ENCODE data around the gene PDK1.
A peak's percentile ranks its signal among the peaks of the same experiment; 100 is the strongest.

The PDK1 gene

GRCh38 chr2:172562298-172562697 is 6.4 kb downstream of the PDK1 start:
- no peak for TF ChIP-seq PAX5 (IDR thresholded peaks at IDR 0.05; ENCODE audit: insufficient read depth, low read length, severe bottlenecking)
- no peak for TF ChIP-seq SPI1 (IDR thresholded peaks at IDR 0.05; ENCODE audit: low read depth, low read length)
- TF ChIP-seq POLR2A (IDR thresholded peaks at IDR 0.05; ENCODE audit: low read depth, low read length) = no peak
- no peak for TF ChIP-seq POLR2AphosphoS5 (IDR thresholded peaks at IDR 0.05; ENCODE audit: low read depth, low read length)
- TF ChIP-seq TAF1 (IDR thresholded peaks at IDR 0.05; ENCODE audit: low read depth, low read length) = no peak
- no peak for TF ChIP-seq POU2F2 (IDR thresholded peaks at IDR 0.05; ENCODE audit: low read depth, low read length)
- no peak for DNase-seq (ENCODE audit: insufficient read length, low spot score)
- no peak for FAIRE-seq

- FAIRE-seq = no peak
- TF ChIP-seq SPI1 (IDR thresholded peaks at IDR 0.05; ENCODE audit: low read depth, low read length) (no peak), POU2F2 (IDR thresholded peaks at IDR 0.05; ENCODE audit: low read depth, low read length) (no peak), TAF1 (IDR thresholded peaks at IDR 0.05; ENCODE audit: low read depth, low read length) (no peak), POLR2A (IDR thresholded peaks at IDR 0.05; ENCODE audit: low read depth, low read length) (no peak), PAX5 (IDR thresholded peaks at IDR 0.05; ENCODE audit: insufficient read depth, low read length, severe bottlenecking) (no peak), POLR2AphosphoS5 (IDR thresholded peaks at IDR 0.05; ENCODE audit: low read depth, low read length) (no peak)
- no peak for DNase-seq (ENCODE audit: insufficient read length, low spot score)
Observed at GRCh38 chr2:172564376-172564775, 8.5 kb downstream of the PDK1 start.

GRCh38 chr2:172571245-172571644 is 15.4 kb downstream of the PDK1 start:
- DNase-seq (ENCODE audit: insufficient read length, low spot score) (no peak), FAIRE-seq (no peak)
- TF ChIP-seq PAX5 (IDR thresholded peaks at IDR 0.05; ENCODE audit: insufficient read depth, low read length, severe bottlenecking) (no peak), POLR2A (IDR thresholded peaks at IDR 0.05; ENCODE audit: low read depth, low read length) (no peak), SPI1 (IDR thresholded peaks at IDR 0.05; ENCODE audit: low read depth, low read length) (no peak), POLR2AphosphoS5 (IDR thresholded peaks at IDR 0.05; ENCODE audit: low read depth, low read length) (no peak), POU2F2 (IDR thresholded peaks at IDR 0.05; ENCODE audit: low read depth, low read length) (no peak), TAF1 (IDR thresholded peaks at IDR 0.05; ENCODE audit: low read depth, low read length) (no peak)

GRCh38 chr2:172572981-172573380 is 17.1 kb downstream of the PDK1 start:
- FAIRE-seq (no peak), DNase-seq (ENCODE audit: insufficient read length, low spot score) (no peak)

GRCh38 chr2:172574965-172575364 is 19.1 kb downstream of the PDK1 start:
- no peak for FAIRE-seq
- no peak for DNase-seq (ENCODE audit: insufficient read length, low spot score)
- TF ChIP-seq PAX5 (IDR thresholded peaks at IDR 0.05; ENCODE audit: insufficient read depth, low read length, severe bottlenecking) = no peak
- no peak for TF ChIP-seq TAF1 (IDR thresholded peaks at IDR 0.05; ENCODE audit: low read depth, low read length)
- TF ChIP-seq SPI1 (IDR thresholded peaks at IDR 0.05; ENCODE audit: low read depth, low read length) = no peak
- TF ChIP-seq POLR2AphosphoS5 (IDR thresholded peaks at IDR 0.05; ENCODE audit: low read depth, low read length) = no peak
- no peak for TF ChIP-seq POLR2A (IDR thresholded peaks at IDR 0.05; ENCODE audit: low read depth, low read length)
- TF ChIP-seq POU2F2 (IDR thresholded peaks at IDR 0.05; ENCODE audit: low read depth, low read length) = no peak

More at GRCh38 chr2:172572981-172573380, 17.1 kb downstream of the PDK1 start:
- TF ChIP-seq PAX5 (IDR thresholded peaks at IDR 0.05; ENCODE audit: insufficient read depth, low read length, severe bottlenecking) = no peak
- no peak for TF ChIP-seq POU2F2 (IDR thresholded peaks at IDR 0.05; ENCODE audit: low read depth, low read length)
- TF ChIP-seq POLR2A (IDR thresholded peaks at IDR 0.05; ENCODE audit: low read depth, low read length) = no peak
- TF ChIP-seq POLR2AphosphoS5 (IDR thresholded peaks at IDR 0.05; ENCODE audit: low read depth, low read length) = no peak
- TF ChIP-seq SPI1 (IDR thresholded peaks at IDR 0.05; ENCODE audit: low read depth, low read length) = no peak
- TF ChIP-seq TAF1 (IDR thresholded peaks at IDR 0.05; ENCODE audit: low read depth, low read length) = no peak

GRCh38 chr2:172578054-172578453 is 22.2 kb downstream of the PDK1 start:
- no peak for FAIRE-seq
- no peak for TF ChIP-seq SPI1 (IDR thresholded peaks at IDR 0.05; ENCODE audit: low read depth, low read length)
- no peak for TF ChIP-seq POLR2AphosphoS5 (IDR thresholded peaks at IDR 0.05; ENCODE audit: low read depth, low read length)
- no peak for TF ChIP-seq TAF1 (IDR thresholded peaks at IDR 0.05; ENCODE audit: low read depth, low read length)
- TF ChIP-seq POU2F2 (IDR thresholded peaks at IDR 0.05; ENCODE audit: low read depth, low read length) = no peak
- TF ChIP-seq POLR2A (IDR thresholded peaks at IDR 0.05; ENCODE audit: low read depth, low read length) = no peak
- no peak for TF ChIP-seq PAX5 (IDR thresholded peaks at IDR 0.05; ENCODE audit: insufficient read depth, low read length, severe bottlenecking)
- DNase-seq (ENCODE audit: insufficient read length, low spot score) = no peak

- FAIRE-seq (no peak), DNase-seq (ENCODE audit: insufficient read length, low spot score) (no peak)
- no peak for TF ChIP-seq POLR2A (IDR thresholded peaks at IDR 0.05; ENCODE audit: low read depth, low read length)
- no peak for TF ChIP-seq POLR2AphosphoS5 (IDR thresholded peaks at IDR 0.05; ENCODE audit: low read depth, low read length)
- no peak for TF ChIP-seq TAF1 (IDR thresholded peaks at IDR 0.05; ENCODE audit: low read depth, low read length)
Observed at GRCh38 chr2:172578860-172579512, 23.1 kb downstream of the PDK1 start.

GRCh38 chr2:172580544-172580943 is 24.7 kb downstream of the PDK1 start:
- no peak for DNase-seq (ENCODE audit: insufficient read length, low spot score)
- no peak for FAIRE-seq
- no peak for TF ChIP-seq SPI1 (IDR thresholded peaks at IDR 0.05; ENCODE audit: low read depth, low read length)
- no peak for TF ChIP-seq POLR2AphosphoS5 (IDR thresholded peaks at IDR 0.05; ENCODE audit: low read depth, low read length)
- TF ChIP-seq PAX5 (IDR thresholded peaks at IDR 0.05; ENCODE audit: insufficient read depth, low read length, severe bottlenecking) = no peak
- no peak for TF ChIP-seq TAF1 (IDR thresholded peaks at IDR 0.05; ENCODE audit: low read depth, low read length)
- TF ChIP-seq POLR2A (IDR thresholded peaks at IDR 0.05; ENCODE audit: low read depth, low read length) = no peak
- no peak for TF ChIP-seq POU2F2 (IDR thresholded peaks at IDR 0.05; ENCODE audit: low read depth, low read length)

GRCh38 chr2:172582656-172583055 is 26.8 kb downstream of the PDK1 start:
- DNase-seq (ENCODE audit: insufficient read length, low spot score) = no peak
- peak; percentile 51 for FAIRE-seq
- TF ChIP-seq TAF1 (IDR thresholded peaks at IDR 0.05; ENCODE audit: low read depth, low read length) = no peak
- peak; percentile 41; the same call in 1 of the 2 replicates for TF ChIP-seq SPI1 (IDR thresholded peaks at IDR 0.05; ENCODE audit: low read depth, low read length)
- TF ChIP-seq PAX5 (IDR thresholded peaks at IDR 0.05; ENCODE audit: insufficient read depth, low read length, severe bottlenecking) = no peak
- TF ChIP-seq POU2F2 (IDR thresholded peaks at IDR 0.05; ENCODE audit: low read depth, low read length) = no peak
- no peak for TF ChIP-seq POLR2AphosphoS5 (IDR thresholded peaks at IDR 0.05; ENCODE audit: low read depth, low read length)

Measured in GM12891 (cell line).